Omental fat pad (tissue), 4 donors: Measurements from ENCODE around the gene KCNB1. TPM values are rescaled to one million over a fixed set of nuclear protein-coding genes. Genes with fewer than 3 reads are reported as not detected.

Experiments used
- ATAC-seq: fragments of 150-250 bp; one replicate; pipeline ENCODE4 v1.9.1; 2016; ENCODE audit warnings: mild to moderate bottlenecking, moderate library complexity; ENCODE audit not compliant: low FRiP score
- DNase-seq: peaks from one replicate; pipeline ENCODE4 v3.0.0-alpha.2; 2019; ENCODE audit warnings: low spot score
- CTCF ChIP-seq, 3 donors: fragments of 450-650 bp; IDR thresholded peaks; one replicate each; pipeline ENCODE4 v1.5.1; 2016 to 2017; ENCODE audit warnings: antibody characterized with exemption in 3 of 3, mild to moderate bottlenecking in 3 of 3, moderate library complexity in 2 of 3
- total RNA-seq, 4 donors: library from RNA; depleted of rRNA; stranded (reverse); fragments of >200 nt; gene quantifications; one replicate each; pipeline ENCODE4 v1.1.0, GENCODE V29; 2016

Gene KCNB1
- total RNA-seq, 4 donors from 2014 or later, result 15.0 to 34.4 (median 22.9) TPM

- no peak for ATAC-seq
- TF ChIP-seq CTCF (IDR thresholded peaks at IDR 0.05), result no peak
- DNase-seq, result no peak
Measured at GRCh38 chr20:49422161-49422560, 60.3 kb downstream of the KCNB1 start.

GRCh38 chr20:49420811-49421295 lies 61.6 kb downstream of the KCNB1 start:
- peak; percentile 41 for ATAC-seq
- no peak for TF ChIP-seq CTCF (IDR thresholded peaks at IDR 0.05)

GRCh38 chr20:49420292-49420691 lies 62.2 kb downstream of the KCNB1 start:
- DNase-seq, result no peak
- ATAC-seq, result no peak
- TF ChIP-seq CTCF (IDR thresholded peaks at IDR 0.05), result no peak

More at GRCh38 chr20:49420811-49421295, 61.6 kb downstream of the KCNB1 start:
- DNase-seq, result no peak

- ATAC-seq (no peak), DNase-seq (no peak)
- no peak for TF ChIP-seq CTCF (IDR thresholded peaks at IDR 0.05)
Measured at GRCh38 chr20:49419785-49420184, 62.7 kb downstream of the KCNB1 start.

- DNase-seq, result no peak
- ATAC-seq, result no peak
- TF ChIP-seq CTCF (IDR thresholded peaks at IDR 0.05), result no peak
Measured at GRCh38 chr20:49418809-49419208, 63.7 kb downstream of the KCNB1 start.

GRCh38 chr20:49417843-49418555 lies 64.5 kb downstream of the KCNB1 start:
- no peak for DNase-seq
- no peak for TF ChIP-seq CTCF (IDR thresholded peaks at IDR 0.05)
- no peak for ATAC-seq

GRCh38 chr20:49415668-49416044 lies 66.8 kb downstream of the KCNB1 start:
- DNase-seq (no peak), ATAC-seq (no peak)
- no peak for TF ChIP-seq CTCF (IDR thresholded peaks at IDR 0.05)
